RWPE2 (cell line): ENCODE results near the gene NCOA3.

Source experiments
- ATAC-seq: fragments of 200-7000 bp; cut with Tn5 transposase; 3 replicates; pipeline ENCODE4 v1.9.1; 2021; ENCODE audit warnings: low read depth
- DNase-seq: peaks from one replicate; pipeline ENCODE4 v3.0.0-alpha.2; 2020; ENCODE audit warnings: low spot score
- H3K27ac ChIP-seq: fragments of 450-650 bp; 2 replicates; pipeline ENCODE4 v1.5.1; 2017; ENCODE audit warnings: mild to moderate bottlenecking; ENCODE audit not compliant: poor library complexity, severe bottlenecking
- H3K27me3 ChIP-seq: fragments of 250-450 bp; sonication (Bioruptor Pico); 2 replicates; pipeline ENCODE4 v1.5.1; 2021; ENCODE audit warnings: mild to moderate bottlenecking, moderate library complexity; ENCODE audit not compliant: insufficient read depth, poor library complexity, severe bottlenecking
- H3K36me3 ChIP-seq: fragments of 250-450 bp; sonication (Bioruptor Pico); 2 replicates; pipeline ENCODE4 v1.5.1; 2020; ENCODE audit warnings: low read depth, mild to moderate bottlenecking, moderate library complexity
- H3K4me1 ChIP-seq: fragments of 250-450 bp; sonication (Bioruptor Pico); 2 replicates; pipeline ENCODE4 v1.5.1; 2021; ENCODE audit warnings: mild to moderate bottlenecking, moderate library complexity; ENCODE audit not compliant: insufficient read depth, poor library complexity, severe bottlenecking
- H3K4me3 ChIP-seq: fragments of 250-450 bp; sonication (Bioruptor Pico); 2 replicates; pipeline ENCODE4 v1.5.1; 2021; ENCODE audit warnings: mild to moderate bottlenecking, moderate library complexity; ENCODE audit not compliant: severe bottlenecking
- H3K9me3 ChIP-seq: fragments of 250-450 bp; sonication (Bioruptor Pico); 2 replicates; pipeline ENCODE4 v1.5.1; 2021; ENCODE audit warnings: mild to moderate bottlenecking, moderate library complexity; ENCODE audit not compliant: severe bottlenecking
- CTCF ChIP-seq: fragments of 450-650 bp; IDR thresholded peaks from one replicate; pipeline ENCODE4 v1.5.1; 2017; ENCODE audit warnings: mild to moderate bottlenecking, moderate library complexity; ENCODE audit not compliant: poor library complexity, severe bottlenecking

The NCOA3 gene

GRCh38 chr20:47598911-47599744 lies 97.4 kb downstream of the NCOA3 start:
- DNase-seq: no peak
- H3K27ac ChIP-seq: peak overlapping the region; percentile 5

GRCh38 chr20:47600967-47601547 lies 99.4 kb downstream of the NCOA3 start:
- H3K4me1 ChIP-seq: peaks cover 18% of the 10 kb centered on the region
- no peak for DNase-seq
- no peak for TF ChIP-seq CTCF

More at GRCh38 chr20:47598911-47599744, 97.4 kb downstream of the NCOA3 start:
- ATAC-seq: peak; percentile 15; the same call in 1 of the 3 replicates
- H3K9me3 ChIP-seq: no peaks in the 10 kb centered on the region
- H3K27me3 ChIP-seq: no peaks in the 10 kb centered on the region
- no peak for TF ChIP-seq CTCF
- peaks cover 13% of the 10 kb centered on the region; the same call in 1 of the 2 replicates for H3K36me3 ChIP-seq
- no peak overlapping the region for H3K4me3 ChIP-seq
- peaks cover 16% of the 10 kb centered on the region for H3K4me1 ChIP-seq

GRCh38 chr20:47603260-47603659 lies 101.6 kb downstream of the NCOA3 start:
- no peaks in the 10 kb centered on the region for H3K9me3 ChIP-seq
- H3K4me1 ChIP-seq: peaks cover 29% of the 10 kb centered on the region
- no peak for DNase-seq
- no peak for TF ChIP-seq CTCF
- H3K27me3 ChIP-seq: no peaks in the 10 kb centered on the region
- H3K27ac ChIP-seq: no peak overlapping the region
- ATAC-seq: no peak
- H3K4me3 ChIP-seq: no peak overlapping the region
- peaks cover 5% of the 10 kb centered on the region; the same call in 1 of the 2 replicates for H3K36me3 ChIP-seq

More at GRCh38 chr20:47600967-47601547, 99.4 kb downstream of the NCOA3 start:
- Histone ChIP-seq H3K9me3 (no peaks in the 10 kb centered on the region), H3K27ac (no peak overlapping the region), H3K36me3 (peaks cover 5% of the 10 kb centered on the region; the same call in 1 of the 2 replicates), H3K27me3 (no peaks in the 10 kb centered on the region), H3K4me3 (no peak overlapping the region)
- no peak for ATAC-seq

- Histone ChIP-seq H3K27ac (no peak overlapping the region), H3K27me3 (no peaks in the 10 kb centered on the region), H3K4me3 (no peak overlapping the region), H3K36me3 (no peaks in the 10 kb centered on the region), H3K9me3 (no peaks in the 10 kb centered on the region), H3K4me1 (peaks cover 31% of the 10 kb centered on the region)
- TF ChIP-seq CTCF: no peak
- ATAC-seq (no peak), DNase-seq (no peak)
These were observed 104.2 kb downstream of the NCOA3 start for GRCh38 chr20:47605673-47606413.
